Fibroblast of skin of left quadriceps (primary cell): Measurements from ENCODE around the gene WDR4.
"Not testable (repeated sequence)": the region's sequence is repeated elsewhere in the genome, so short reads cannot be mapped to it uniquely, and the experiment has no call there.

Source experiments
- DNase-seq, 2 experiments: peaks; one replicate each; pipeline ENCODE4 v3.0.0-alpha.2; 2013; ENCODE audit warnings: low read depth in 2 of 2

The WDR4 gene

DNA sequence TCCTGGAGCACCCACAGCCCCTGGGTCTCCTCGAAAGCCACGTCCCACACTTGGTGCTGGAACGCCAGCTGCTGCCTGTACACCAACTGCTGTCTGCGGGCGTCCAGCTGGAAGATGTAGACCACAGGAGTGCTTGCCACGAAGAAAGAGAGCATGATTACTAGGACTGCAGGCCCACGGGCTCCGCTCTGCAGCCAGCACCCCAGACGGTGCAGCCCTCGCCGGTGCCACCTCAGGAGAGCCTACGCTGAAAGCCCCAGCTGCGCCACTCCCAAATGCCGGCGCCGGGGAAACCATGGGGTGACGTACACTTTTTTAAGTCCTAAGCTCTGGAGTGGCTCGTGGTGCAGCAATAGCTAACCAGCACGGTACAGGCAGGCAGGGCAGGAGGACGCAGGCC is 25.7 kb downstream of the WDR4 start:
- no peak for DNase-seq

GRCh38 chr21:42852925-42853570 is 26.3 kb downstream of the WDR4 start:
- DNase-seq, result no peak

DNA sequence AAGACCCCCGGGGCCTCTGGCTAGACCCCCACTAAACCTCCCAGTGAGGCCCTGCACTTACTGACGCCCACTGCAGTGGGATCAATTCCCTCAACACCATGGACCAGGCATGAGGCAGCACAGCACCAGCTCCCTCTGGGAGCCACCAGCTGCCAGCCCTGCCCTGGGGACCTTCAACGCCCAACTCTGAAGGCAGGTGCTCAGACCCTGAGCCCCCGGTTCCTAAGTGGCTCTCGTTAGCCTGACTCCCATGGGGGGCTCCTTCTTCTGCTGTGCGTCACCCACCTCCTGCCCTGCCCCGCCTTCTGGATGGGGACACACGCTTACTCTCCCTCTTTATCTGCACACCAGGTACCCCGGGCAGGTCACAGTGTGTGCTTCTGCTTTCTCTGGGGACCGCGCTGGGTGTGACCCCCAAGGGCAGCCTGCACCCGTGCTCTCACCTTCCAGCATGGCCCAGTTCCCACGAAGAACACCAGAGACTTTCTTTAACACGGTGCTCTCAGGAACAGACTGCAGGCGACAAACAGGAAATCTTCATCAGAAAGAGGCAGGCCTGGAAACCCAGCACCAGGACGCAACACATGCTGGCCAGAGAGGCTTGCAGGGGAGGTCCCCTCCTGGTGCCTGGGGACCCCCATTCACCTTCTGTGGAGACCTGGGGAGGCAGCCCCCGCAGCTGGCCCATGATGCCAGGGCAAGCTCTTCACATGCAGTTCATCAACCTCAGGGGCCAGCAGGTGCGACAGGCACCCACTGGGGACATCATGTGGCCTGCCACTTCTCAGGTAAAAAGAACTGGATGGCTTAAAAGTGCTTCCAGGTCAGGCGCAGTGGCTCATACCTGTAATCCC is 27.3 kb downstream of the WDR4 start:
- no peak for DNase-seq

- DNase-seq, result no peak
Measured at GRCh38 chr21:42850866-42851391, 28.4 kb downstream of the WDR4 start.

DNA sequence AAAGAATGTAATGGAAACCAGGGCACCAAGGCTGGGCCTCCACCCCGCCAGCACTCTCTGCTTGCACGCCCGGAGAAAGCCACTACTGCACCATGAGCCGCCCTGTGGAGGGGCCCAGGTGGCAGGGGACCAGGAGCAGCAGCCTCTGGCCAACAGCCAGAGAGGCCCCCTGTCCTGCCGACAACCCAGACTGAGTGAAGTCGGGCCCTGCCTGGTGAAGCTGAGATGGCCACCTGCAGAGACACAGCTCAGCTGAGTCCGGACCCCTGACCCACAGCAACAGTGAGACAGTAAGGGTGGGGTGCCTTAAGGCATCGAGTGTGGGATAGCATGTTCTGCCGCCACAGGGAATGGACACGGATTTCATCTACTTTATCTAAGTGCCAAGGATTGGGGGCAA is 28.9 kb downstream of the WDR4 start:
- no peak for DNase-seq

DNA sequence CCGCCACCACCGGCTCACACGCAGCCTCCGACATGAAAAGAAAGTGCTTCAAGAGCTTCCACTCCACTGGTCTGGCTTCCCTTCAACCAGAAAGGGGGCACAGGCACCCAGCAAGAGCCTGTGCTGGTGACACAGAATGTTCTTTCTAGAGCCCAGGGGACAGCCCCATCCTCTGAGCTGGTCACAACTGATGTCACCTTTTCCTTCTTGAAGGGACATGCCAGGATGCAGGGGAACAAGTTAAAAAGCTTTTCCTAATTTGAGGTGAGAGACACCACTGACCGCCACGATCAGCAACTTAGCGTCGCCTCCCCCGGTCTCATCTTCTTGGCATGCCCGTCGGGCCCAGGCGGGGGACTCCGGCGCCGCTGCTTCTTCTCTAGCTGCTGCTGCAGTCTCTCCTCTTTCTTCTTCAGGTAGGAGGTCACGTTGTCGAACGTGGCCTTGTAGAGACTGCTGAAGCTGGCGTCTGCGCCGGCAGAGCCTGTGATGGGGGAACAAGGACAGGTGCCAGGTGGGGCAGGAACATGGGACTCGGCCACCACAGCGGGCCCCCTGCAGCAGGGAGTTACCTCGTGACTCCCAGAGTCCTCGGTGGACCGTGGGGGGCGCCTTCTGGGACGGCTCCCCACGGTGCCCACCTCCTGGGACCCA is 29.5 kb downstream of the WDR4 start:
- DNase-seq, result no peak

- no peak for DNase-seq
Measured at GRCh38 chr21:42848932-42849758, 30.2 kb downstream of the WDR4 start.

DNA sequence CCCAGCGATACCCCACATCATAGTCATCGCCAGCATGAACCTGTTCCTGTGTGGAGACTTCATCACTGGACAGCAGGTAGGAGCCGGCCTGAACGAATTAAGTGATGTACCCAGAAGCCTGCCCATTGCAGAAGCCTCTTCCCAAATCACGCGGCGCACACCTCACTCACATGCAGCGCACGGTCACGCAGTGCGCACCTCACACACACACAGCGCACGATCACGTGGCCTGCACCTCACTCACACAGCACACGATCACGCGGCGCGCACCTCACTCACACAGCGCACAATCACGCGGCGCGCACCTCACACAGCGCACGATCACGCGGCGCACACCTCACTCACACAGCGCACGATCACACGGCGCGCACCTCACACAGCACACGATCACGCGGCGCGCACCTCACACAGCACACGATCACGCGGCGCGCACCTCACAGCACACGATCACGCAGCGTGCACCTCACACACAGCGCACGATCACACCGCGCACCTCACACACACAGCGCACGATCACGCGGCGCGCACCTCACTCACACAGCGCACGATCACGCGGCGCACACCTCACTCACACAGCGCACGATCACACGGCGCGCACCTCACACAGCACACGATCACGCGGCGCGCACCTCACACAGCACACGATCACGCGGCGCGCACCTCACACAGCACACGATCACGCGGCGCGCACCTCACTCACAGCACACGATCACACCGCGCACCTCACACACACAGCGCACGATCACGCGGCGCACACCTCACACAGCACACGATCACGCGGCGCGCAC is 31.0 kb downstream of the WDR4 start:
- DNase-seq, result not testable (repeated sequence)

DNA sequence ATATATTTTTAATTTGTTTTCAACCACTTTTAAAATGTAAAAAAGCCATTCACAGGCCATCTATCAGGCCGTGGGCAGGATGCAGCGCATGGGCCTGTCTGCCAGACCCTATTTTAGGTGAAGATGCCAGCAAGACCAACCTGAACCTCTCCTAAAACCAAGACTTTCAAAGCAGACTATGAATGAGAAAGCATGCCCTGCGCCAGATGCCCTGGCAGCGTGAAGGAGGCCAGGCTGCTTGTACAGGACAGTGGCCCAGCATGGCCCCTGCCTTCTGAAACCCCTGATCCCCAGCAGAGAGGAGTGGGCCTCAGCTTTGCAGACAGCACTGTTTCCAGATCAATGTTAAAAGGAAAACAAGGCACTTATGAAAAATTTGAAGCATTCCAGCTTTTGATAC is 31.6 kb downstream of the WDR4 start:
- DNase-seq, result no peak

DNA sequence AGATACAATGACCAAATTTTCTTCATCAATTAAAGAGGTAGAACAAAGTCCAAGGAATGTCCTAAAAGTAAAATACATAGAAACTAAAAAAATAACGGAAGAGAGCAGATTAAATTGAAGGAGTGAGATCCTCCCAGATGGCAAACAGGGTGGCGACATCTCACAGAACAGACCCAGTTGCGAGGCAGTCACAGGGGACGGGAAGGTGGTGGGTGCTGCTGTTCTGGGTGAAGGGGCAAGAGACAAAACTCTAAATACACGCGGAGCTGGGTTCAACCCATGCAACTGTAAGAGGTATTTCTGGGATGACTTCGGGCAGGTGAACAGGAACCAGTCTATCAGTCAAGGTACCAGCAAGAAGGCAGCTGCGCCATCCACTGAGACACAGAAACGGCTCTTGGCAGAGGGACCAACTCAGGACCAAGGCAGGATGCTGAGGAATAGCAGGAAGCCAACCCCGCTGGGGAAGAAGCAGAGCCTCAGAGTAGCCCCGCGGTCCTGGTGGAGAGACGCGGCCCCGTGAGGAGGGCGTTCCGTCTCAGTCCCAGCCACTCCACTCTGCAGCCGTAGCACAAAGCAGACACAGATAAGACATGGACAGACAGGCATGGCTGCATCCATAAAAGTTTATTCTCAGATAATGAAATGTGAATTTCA is 32.2 kb downstream of the WDR4 start:
- DNase-seq, result no peak

GRCh38 chr21:42846221-42846620 is 33.1 kb downstream of the WDR4 start:
- DNase-seq, result no peak

GRCh38 chr21:42845296-42845965 is 33.9 kb downstream of the WDR4 start:
- no peak for DNase-seq

DNA sequence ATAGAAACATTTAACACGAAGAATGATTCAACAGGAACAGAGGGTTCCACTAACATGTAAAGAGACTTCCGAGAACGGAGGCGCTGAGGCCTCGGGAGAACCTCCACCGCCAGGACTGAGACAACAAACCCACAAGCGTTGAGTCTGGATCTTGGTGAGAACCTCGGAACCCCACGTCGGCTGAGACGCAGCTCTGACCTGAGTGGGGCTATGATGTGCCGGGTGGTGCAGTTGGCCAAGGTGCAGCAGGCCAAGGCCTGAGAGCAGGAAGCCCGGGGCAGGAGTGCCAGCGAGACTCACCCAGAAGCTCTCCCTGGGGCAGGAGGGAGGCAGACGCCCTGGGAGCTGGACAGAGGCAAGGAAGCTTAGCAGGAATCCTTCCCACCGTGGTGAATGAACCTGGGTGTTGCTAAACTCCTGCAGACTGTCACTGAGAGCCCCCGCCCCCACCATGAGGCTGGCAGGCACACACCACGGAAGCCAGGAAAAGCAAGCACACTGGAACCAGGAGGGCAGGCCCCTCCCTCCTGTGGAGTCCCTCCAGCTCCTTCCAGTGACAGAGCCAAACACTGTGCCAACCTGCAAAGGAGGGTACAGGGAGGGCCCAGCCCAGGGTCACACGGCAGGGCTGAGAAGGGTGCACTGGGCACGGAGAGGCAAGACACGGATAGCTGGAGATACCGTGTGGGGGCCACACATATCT is 34.8 kb downstream of the WDR4 start:
- DNase-seq, result no peak

- no peak for DNase-seq
Measured at GRCh38 chr21:42843056-42843455, 36.3 kb downstream of the WDR4 start.

- not testable (repeated sequence) for DNase-seq
Measured at GRCh38 chr21:42841916-42842655, 37.3 kb downstream of the WDR4 start.

DNA sequence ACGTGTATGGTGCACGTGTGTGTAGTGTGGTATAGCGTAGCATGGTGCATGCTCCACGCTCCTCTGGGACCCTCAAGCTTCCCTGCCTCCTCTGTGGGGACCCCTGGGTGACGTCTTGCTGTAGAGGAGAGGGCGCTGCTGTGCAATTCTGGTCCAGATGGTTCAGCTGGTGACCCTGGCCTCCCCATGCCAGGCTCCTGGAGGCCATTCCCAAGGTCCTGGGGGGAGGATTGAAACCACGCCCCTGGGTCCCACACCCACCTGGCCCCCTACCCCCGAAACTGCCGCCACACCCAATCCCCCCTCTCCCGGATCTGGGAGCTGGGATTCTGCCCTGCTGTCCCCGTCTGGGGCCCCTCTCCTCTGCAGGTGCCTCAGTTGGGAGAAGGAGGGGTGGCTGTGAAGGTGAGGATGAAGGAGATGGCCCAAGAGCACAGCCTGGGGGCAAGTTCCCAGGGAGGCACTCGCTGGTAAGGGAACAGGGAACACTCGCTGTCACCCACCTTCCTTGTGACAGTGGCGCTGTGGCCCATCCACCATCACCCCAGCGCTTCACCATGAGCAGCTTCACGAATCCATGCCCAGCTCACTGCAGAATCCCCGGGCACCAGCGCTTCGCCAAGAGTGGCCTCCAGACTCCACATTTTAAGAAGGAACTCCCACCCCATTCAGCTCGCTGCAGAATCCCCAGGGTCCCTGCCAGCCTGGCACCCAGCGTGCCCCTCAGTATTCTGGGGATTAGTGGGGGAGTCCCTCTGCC is 38.0 kb downstream of the WDR4 start:
- DNase-seq, result no peak

GRCh38 chr21:42840411-42841155 is 38.8 kb downstream of the WDR4 start:
- no peak for DNase-seq
